Parathyroid adenoma (tissue), 2 donors: ENCODE results near the gene MXRA7.

Experiments used
- H2AFZ ChIP-seq: fragments of 300-600 bp; sonication (generic); one replicate; pipeline ENCODE4 v1.7.0; 2017; ENCODE audit warnings: antibody characterized with exemption, mild to moderate bottlenecking
- H3K27ac ChIP-seq: fragments of 300-600 bp; sonication (generic); one replicate; pipeline ENCODE4 v1.7.0; 2017
- H3K27me3 ChIP-seq: fragments of 300-600 bp; sonication (generic); one replicate; pipeline ENCODE4 v1.7.0; 2017; ENCODE audit warnings: low read length; ENCODE audit not compliant: control insufficient read depth, insufficient read depth
- H3K36me3 ChIP-seq: fragments of 300-600 bp; sonication (generic); one replicate; pipeline ENCODE4 v1.7.0; 2017; ENCODE audit warnings: low read length; ENCODE audit not compliant: control insufficient read depth, insufficient read depth
- H3K4me1 ChIP-seq: fragments of 300-600 bp; sonication (generic); one replicate; pipeline ENCODE4 v1.7.0; 2017; ENCODE audit warnings: control low read depth
- H3K4me2 ChIP-seq: fragments of 300-600 bp; sonication (generic); one replicate; pipeline ENCODE4 v1.7.0; 2017; ENCODE audit warnings: low read length
- H3K4me3 ChIP-seq: fragments of 300-600 bp; sonication (generic); one replicate; pipeline ENCODE4 v1.7.0; 2017; ENCODE audit warnings: low read depth, low read length
- H3K79me2 ChIP-seq: fragments of 300-600 bp; sonication (generic); one replicate; pipeline ENCODE4 v1.7.0; 2017; ENCODE audit warnings: control low read depth
- H3K9ac ChIP-seq: fragments of 300-600 bp; sonication (generic); one replicate; pipeline ENCODE4 v1.7.0; 2017; ENCODE audit warnings: mild to moderate bottlenecking
- H3K9me3 ChIP-seq: fragments of 300-600 bp; sonication (generic); one replicate; pipeline ENCODE4 v1.7.0; 2017; ENCODE audit warnings: low read length; ENCODE audit not compliant: control insufficient read depth
- TF ChIP-seq, protein P1 (sequence below): fragments of 300-600 bp; sonication (generic); IDR thresholded peaks from one replicate; pipeline ENCODE4 v1.7.0; 2017; ENCODE audit warnings: antibody characterized with exemption, mild to moderate bottlenecking
- donor health status: primary hyperparathyroidism.

The MXRA7 gene

DNA sequence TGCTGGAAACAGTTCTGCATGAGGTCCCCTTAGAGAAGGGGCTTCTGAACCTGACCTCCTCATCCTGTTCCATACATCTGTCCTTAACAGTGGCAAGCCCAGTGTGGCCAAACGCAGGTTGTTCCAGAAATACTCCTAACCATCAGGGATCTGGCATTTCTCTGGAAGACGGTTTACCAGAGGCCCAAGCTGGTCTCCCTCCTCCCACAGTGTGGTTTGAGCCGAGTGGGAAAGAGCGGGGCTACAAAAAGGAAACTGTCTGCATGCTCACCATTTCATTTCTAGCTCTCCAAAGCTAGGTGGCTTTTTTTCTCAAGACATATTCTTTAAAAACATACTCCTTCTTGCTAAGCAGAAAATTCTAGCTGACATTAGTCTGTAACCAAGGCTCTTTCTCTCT is 6.0 kb downstream of the MXRA7 start:
- Histone ChIP-seq H3K9me3 (no peaks in the 10 kb centered on the region), H3K4me1 (peaks cover 28% of the 10 kb centered on the region), H3K4me2 (no peak overlapping the region), H3K4me3 (no peak overlapping the region), H3K27me3 (no peaks in the 10 kb centered on the region), H3K27ac (no peak overlapping the region), H3K36me3 (no peaks in the 10 kb centered on the region), H3K79me2 (peaks cover 26% of the 10 kb centered on the region), H3K9ac (no peak overlapping the region), H2AFZ (no peak overlapping the region)
- TF ChIP-seq, protein P1, sequence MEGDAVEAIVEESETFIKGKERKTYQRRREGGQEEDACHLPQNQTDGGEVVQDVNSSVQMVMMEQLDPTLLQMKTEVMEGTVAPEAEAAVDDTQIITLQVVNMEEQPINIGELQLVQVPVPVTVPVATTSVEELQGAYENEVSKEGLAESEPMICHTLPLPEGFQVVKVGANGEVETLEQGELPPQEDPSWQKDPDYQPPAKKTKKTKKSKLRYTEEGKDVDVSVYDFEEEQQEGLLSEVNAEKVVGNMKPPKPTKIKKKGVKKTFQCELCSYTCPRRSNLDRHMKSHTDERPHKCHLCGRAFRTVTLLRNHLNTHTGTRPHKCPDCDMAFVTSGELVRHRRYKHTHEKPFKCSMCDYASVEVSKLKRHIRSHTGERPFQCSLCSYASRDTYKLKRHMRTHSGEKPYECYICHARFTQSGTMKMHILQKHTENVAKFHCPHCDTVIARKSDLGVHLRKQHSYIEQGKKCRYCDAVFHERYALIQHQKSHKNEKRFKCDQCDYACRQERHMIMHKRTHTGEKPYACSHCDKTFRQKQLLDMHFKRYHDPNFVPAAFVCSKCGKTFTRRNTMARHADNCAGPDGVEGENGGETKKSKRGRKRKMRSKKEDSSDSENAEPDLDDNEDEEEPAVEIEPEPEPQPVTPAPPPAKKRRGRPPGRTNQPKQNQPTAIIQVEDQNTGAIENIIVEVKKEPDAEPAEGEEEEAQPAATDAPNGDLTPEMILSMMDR: no peak

DNA sequence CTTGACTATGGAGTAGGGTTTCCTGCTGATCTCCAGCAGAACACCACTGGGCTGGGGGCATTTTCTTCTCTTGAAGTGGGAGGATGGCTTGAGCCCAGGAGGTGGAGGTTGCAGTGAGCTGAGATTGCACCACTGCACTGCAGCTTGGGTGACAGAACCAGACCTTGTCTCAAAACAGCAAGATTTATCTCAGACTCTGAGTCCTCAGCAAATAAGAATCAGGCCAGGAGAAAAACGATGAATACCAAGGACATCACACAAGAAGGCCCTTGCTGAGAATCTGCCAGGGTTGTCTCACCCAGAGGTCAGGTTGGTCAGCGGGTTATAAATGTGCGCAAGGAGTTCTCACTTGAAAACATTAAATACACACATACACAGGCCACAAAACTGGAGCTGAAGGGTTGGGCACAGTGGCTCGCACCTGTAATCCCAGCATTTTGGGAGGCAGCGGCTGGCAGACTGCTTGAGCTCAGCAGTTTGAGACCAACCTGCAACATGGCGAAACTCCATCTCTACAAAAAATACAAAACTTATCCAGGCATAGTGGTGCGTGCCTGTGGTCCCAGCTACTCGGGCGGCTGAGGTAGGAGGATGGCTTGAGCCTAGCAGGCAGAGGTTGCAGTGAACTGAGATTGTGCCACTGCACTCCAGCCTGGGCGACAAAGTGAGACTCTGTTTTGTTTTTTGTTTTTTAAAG is 7.7 kb downstream of the MXRA7 start:
- peak overlapping the region; percentile 62 for H3K27ac ChIP-seq
- H3K9me3 ChIP-seq: no peaks in the 10 kb centered on the region
- H3K27me3 ChIP-seq: no peaks in the 10 kb centered on the region
- H3K4me3 ChIP-seq: no peak overlapping the region
- no peak overlapping the region for H3K4me2 ChIP-seq
- H2AFZ ChIP-seq: no peak overlapping the region
- H3K4me1 ChIP-seq: peaks cover 38% of the 10 kb centered on the region
- no peaks in the 10 kb centered on the region for H3K36me3 ChIP-seq
- TF ChIP-seq, protein P1: no peak
- H3K9ac ChIP-seq: no peak overlapping the region
- H3K79me2 ChIP-seq: peaks cover 18% of the 10 kb centered on the region

- Histone ChIP-seq H2AFZ (no peak overlapping the region), H3K79me2 (peaks cover 15% of the 10 kb centered on the region), H3K27ac (peak overlapping the region; percentile 87), H3K4me3 (no peak overlapping the region), H3K4me1 (peaks cover 44% of the 10 kb centered on the region), H3K9ac (no peak overlapping the region), H3K27me3 (no peaks in the 10 kb centered on the region), H3K9me3 (no peaks in the 10 kb centered on the region), H3K4me2 (peak overlapping the region; percentile 68), H3K36me3 (no peaks in the 10 kb centered on the region)
- TF ChIP-seq, protein P1: no peak
Observed at GRCh38 chr17:76702076-76702475, 8.7 kb downstream of the MXRA7 start.

- Histone ChIP-seq H2AFZ (peak overlapping the region; percentile 62), H3K4me3 (peak overlapping the region; percentile 15), H3K27ac (peak overlapping the region; percentile 87), H3K9me3 (no peaks in the 10 kb centered on the region), H3K27me3 (no peaks in the 10 kb centered on the region), H3K79me2 (peaks cover 14% of the 10 kb centered on the region), H3K36me3 (no peaks in the 10 kb centered on the region), H3K4me2 (peak overlapping the region; percentile 68), H3K9ac (no peak overlapping the region), H3K4me1 (peaks cover 49% of the 10 kb centered on the region)
- TF ChIP-seq, protein P1: no peak
Observed at GRCh38 chr17:76701471-76701967, 9.2 kb downstream of the MXRA7 start.
